ENCODE measurements around the gene ATXN2. TPM values are rescaled to one million over a fixed set of nuclear protein-coding genes. Genes with fewer than 3 reads are reported as not detected.

ATXN2 gene
- total RNA-seq, 1 donor from 2014 or later: 66.6 TPM

- H3K27ac ChIP-seq: no peak overlapping the region
- H3K27me3 ChIP-seq: no peaks in the 10 kb centered on the region
- no peaks in the 10 kb centered on the region for H3K9me3 ChIP-seq
- peaks cover 46% of the 10 kb centered on the region for H3K36me3 ChIP-seq
- TF ChIP-seq CTCF (IDR thresholded peaks at IDR 0.05): no peak
- H3K4me1 ChIP-seq: peaks cover 16% of the 10 kb centered on the region
- ATAC-seq: no peak
- H3K4me3 ChIP-seq: no peak overlapping the region
- DNase-seq: no peak
- intact Hi-C loops (cut with DNase I): no loop called here
These were observed 181.1 kb downstream of the ATXN2 start for GRCh38 chr12:111417784-111418593.

GRCh38 chr12:111417290-111417689 is 181.8 kb downstream of the ATXN2 start:
- Histone ChIP-seq H3K27ac (no peak overlapping the region), H3K4me1 (peaks cover 23% of the 10 kb centered on the region), H3K4me3 (no peak overlapping the region), H3K9me3 (no peaks in the 10 kb centered on the region), H3K27me3 (no peaks in the 10 kb centered on the region), H3K36me3 (peaks cover 46% of the 10 kb centered on the region)
- ATAC-seq: no peak
- no peak for DNase-seq
- intact Hi-C loops (cut with DNase I): no loop called here
- TF ChIP-seq CTCF (IDR thresholded peaks at IDR 0.05): no peak

GRCh38 chr12:111414711-111415252 is 184.3 kb downstream of the ATXN2 start:
- no peaks in the 10 kb centered on the region for H3K9me3 ChIP-seq
- peaks cover 41% of the 10 kb centered on the region for H3K4me1 ChIP-seq
- DNase-seq: no peak
- H3K27me3 ChIP-seq: no peaks in the 10 kb centered on the region
- TF ChIP-seq CTCF (IDR thresholded peaks at IDR 0.05): no peak
- ATAC-seq: no peak
- H3K36me3 ChIP-seq: peaks cover 24% of the 10 kb centered on the region
- H3K4me3 ChIP-seq: no peak overlapping the region
- H3K27ac ChIP-seq: no peak overlapping the region
- intact Hi-C loops (cut with DNase I): no loop called here

GRCh38 chr12:111413442-111414086 is 185.6 kb downstream of the ATXN2 start:
- DNase-seq (no peak), ATAC-seq (peak; percentile 49)
- H3K27ac ChIP-seq: no peak overlapping the region
- H3K4me3 ChIP-seq: no peak overlapping the region
- peaks cover 52% of the 10 kb centered on the region for H3K4me1 ChIP-seq
- TF ChIP-seq CTCF (IDR thresholded peaks at IDR 0.05): no peak
- no peaks in the 10 kb centered on the region for H3K9me3 ChIP-seq
- intact Hi-C loops (cut with DNase I): no loop called here
- H3K27me3 ChIP-seq: no peaks in the 10 kb centered on the region
- H3K36me3 ChIP-seq: peaks cover 12% of the 10 kb centered on the region

GRCh38 chr12:111412830-111413441 is 186.2 kb downstream of the ATXN2 start:
- Histone ChIP-seq H3K4me3 (no peak overlapping the region), H3K9me3 (no peaks in the 10 kb centered on the region), H3K27ac (peak overlapping the region; percentile 84), H3K36me3 (peaks cover 11% of the 10 kb centered on the region), H3K4me1 (peaks cover 57% of the 10 kb centered on the region), H3K27me3 (no peaks in the 10 kb centered on the region)
- ATAC-seq (no peak), DNase-seq (no peak)
- no peak for TF ChIP-seq CTCF (IDR thresholded peaks at IDR 0.05)
- intact Hi-C loops (cut with DNase I): no loop called here
